NCI-H345 treated with DMSO at 0.1 percent for 48 hours (cell line): ENCODE results near the gene GXYLT2.

Experiments
- DNase-seq: peaks from one replicate; lab custom pipeline; 2025; ENCODE audit not compliant: unreplicated experiment; lab: John Stamatoyannopoulos, UW

GXYLT2 gene, protein sequence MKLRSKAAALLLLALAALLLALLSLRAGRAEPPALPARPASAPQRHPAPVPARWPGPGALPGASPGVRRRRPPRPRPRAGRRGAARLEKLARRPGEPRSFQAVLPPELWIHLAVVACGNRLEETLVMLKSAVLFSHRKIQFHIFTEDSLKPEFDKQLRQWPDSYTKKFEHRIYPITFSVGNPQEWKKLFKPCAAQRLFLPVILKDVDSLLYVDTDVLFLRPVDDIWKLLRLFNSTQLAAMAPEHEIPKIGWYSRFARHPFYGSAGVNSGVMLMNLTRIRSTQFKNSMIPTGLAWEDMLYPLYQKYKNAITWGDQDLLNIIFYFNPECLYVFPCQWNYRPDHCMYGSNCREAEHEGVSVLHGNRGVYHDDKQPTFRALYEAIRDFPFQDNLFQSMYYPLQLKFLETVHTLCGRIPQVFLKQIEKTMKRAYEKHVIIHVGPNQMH

DNA sequence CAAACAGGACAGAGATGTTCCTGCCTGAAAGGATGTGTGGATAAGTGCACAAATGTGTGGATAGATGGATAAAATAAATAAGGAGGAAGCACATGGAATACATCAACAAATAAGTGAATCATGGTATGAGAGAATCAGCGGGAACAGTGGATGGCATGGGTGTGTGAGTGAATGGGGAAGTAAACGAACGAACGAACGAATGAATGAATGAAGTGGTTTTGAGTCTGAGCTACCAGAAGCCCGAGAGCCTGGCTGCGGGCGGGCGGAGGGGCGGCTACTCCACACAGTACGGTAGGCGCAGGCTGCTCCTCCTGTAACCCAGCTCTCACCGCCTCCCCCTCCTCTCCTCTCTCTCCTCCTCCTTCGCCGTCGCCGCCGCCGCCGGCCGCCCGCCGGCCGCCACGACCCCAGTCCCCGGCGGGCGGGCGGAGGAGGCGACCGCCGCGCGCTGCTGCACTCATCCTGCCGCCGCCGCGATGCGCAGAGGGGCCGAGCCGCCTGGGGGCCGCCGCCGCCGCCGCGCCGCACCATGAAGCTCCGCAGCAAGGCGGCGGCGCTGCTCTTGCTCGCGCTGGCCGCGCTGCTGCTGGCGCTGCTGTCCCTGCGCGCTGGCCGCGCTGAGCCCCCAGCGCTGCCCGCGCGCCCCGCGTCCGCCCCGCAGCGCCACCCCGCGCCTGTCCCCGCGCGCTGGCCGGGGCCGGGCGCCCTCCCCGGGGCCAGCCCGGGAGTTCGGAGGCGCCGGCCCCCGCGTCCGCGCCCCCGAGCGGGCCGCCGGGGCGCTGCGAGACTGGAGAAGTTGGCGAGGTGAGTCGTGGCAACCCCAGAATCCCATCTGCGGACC lies at the start of gene GXYLT2:
Gene GXYLT2, plus strand, starts transcription at position 342 of the 841 bp plus-strand sequence. Its CDS starts 188 bp downstream, at position 530.
- peak; percentile 16 for DNase-seq

DNA sequence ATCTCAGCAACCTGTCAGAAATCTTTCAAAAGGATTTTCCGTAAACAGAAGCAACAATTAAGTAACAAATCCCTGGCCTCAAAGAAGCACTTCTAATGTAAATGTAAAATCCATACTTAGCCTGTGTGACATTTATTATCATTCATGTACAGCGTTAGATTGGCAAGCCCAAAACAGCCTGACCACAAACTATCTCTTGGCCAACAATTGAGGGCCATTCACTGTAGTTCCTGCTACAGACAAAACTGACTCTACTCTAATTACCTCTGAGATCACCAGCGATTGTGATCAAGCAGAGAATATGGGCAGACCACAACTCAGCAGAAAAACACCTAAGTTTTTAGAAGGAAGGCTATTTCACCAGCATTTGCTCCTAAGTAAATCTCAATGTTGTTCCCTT lies 48.8 kb upstream of the GXYLT2 start:
- no peak for DNase-seq

DNA sequence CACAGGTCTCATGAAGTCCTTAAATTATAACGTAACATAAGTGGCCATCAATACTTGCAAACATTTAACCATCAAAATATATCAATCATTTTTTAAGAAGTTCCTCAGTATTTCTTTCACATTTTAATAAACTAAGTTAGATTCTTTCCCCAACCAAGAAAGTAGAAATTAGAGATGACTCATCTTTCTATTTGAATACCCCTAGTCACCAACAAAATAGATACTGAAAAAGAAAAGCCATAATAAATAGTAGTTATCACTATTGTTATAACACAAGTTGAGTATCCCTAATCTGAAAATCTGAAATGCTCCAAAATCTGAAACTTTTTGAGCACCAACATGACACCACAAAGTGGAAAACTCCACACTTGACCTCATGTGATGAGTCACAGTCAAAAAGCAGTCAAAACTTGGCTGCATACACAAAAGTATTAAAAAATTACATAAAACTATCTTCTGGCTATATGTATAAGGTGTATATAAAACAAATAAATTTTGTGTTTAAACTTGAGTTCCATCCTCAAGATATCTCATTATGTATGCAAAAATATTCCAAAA lies 43.3 kb upstream of the GXYLT2 start:
- DNase-seq: no peak

DNA sequence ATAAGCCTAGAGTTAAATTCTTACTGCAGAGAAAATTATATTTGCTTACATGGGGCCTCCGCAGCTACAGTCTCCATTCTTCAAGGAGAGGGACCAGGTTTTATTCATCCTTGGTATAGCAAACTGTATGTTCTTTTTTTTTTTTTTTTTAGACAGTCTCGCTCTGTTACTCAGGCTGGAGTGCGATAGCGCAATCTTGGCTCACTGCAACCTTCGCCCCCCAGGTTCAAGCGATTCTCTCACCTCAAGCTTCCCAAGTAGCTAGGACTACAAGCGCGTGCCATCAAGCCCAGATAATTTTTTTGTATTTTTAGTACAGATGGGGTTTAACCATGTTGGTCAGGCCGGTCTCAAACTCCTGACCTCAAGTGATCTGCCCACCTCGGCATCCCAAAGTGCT lies 41.7 kb upstream of the GXYLT2 start:
- DNase-seq: no peak

DNA sequence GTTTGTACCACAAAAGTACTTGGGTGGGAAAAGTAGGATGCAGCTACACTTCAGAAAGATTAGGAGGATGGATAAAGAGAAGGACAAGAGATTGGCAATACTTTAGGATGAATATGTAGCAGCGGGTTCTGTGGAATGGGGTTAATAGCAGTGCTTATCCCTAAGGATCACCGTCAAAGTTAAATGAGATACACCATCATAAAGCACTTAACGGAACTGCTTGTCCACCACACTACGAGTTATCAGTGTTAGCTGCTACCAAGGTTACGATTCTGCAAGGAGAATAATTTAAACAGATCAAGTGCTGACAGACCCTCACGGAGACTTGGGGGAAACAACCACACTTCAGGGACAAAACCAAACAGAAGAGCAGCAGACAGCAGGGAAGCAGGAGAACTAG lies 40.6 kb upstream of the GXYLT2 start:
- DNase-seq: no peak

DNA sequence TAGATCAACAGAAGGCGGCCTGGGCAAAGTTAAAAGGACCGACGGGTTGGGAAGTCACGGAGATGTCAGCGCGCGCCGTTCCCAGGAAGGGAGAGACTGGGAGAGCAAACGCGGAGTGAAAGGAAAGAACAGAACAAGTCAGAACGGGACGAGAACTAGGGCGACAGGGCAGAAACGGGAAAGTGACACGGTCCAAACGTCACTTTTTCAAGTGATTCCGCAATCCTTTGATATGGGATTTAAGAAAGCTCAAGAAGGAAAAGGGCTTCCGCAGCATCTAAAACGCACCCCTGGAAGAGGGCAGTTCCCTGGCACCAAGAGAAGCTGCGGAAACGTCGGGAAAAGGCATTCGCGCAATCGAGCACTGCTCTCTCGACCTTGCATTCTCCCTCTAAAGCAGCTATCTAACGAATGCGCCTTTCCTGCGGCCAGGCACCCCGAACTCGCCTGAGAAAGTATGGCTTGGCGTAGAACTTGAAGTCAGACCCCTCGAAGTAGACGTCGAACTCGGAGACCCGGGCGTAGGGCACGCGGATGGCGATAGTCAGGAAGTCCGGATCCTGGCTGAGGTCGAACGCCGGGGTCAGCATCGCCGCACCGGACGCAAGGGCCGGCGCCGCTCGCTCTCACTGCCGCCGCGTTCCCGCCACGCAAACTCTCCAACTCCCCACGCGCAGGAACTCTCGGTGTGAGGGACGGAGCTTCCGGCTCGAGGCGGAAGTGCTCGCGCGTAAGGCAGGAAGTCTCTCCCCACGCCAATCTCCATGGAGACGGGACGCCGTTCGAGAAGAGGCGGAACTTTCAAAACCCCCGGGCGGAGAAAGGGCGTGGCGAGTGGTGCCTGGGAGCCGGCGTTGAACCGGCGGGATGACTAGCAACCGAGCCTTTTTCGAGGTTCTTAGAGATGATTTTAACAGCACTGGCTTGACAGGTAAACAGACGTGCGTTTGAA lies 39.8 kb upstream of the GXYLT2 start, which contains the start of gene SHQ1:
Gene SHQ1, minus strand, starts transcription at position 695 of the 952 bp plus-strand sequence. Its CDS starts 105 bp downstream, at position 590.
- DNase-seq: peak; percentile 77

DNA sequence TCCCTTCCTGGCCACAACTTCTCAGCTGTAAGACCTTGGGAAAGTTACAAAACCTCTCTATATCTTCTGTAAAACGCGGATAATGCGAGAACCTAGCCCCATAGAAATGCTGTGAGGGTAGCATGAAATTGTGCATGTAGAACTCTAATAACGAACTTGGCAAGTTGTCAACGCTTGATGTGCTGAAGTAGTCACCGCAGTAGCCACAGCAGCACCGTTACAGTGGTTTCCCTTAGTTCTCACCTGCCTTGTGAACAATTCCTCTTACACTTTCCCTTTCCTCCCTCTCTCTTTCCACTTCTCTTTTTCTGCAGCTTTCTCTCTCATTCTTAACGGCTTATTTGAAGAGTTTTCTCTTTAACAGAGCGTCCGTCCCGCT lies 39.2 kb upstream of the GXYLT2 start:
- peak; percentile 36 for DNase-seq

DNA sequence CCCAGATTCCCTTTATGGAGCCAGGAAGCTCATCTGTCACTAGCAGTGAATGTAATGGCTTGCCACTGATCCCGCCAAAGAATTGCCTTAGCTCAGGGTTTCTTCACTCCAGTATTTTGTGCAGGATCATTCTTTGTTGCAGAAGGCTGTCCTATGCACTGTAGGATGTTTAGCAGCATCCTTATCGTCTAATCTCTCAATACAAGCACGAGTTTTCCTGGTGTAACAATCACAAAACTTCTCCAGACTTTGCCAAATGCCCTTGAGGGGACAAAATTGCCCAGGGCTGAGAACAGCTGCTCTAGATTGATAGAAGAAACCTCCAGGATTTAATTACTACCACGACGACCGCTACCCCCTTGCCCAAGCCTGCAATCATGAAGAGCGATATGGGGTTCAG lies 32.8 kb upstream of the GXYLT2 start:
- no peak for DNase-seq

DNA sequence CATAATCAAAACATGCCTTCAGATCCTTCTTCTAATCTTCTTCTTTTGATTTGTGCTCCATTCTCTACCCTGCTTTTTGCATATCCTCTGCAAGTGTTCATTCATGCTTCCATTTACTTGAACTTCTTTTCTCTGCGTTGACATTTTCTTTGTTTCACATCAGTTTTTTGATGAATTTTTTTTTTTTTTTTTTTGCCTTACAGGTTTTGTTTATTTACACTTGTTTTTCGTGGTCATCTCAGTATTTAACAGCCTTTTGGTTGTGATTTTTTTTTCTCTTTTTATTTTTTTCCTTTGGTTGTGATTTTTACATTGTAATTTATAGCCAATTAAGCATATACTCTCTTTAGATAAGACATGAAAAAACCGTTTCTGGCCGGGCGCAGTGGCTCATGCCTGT lies 27.8 kb upstream of the GXYLT2 start:
- DNase-seq: no peak

DNA sequence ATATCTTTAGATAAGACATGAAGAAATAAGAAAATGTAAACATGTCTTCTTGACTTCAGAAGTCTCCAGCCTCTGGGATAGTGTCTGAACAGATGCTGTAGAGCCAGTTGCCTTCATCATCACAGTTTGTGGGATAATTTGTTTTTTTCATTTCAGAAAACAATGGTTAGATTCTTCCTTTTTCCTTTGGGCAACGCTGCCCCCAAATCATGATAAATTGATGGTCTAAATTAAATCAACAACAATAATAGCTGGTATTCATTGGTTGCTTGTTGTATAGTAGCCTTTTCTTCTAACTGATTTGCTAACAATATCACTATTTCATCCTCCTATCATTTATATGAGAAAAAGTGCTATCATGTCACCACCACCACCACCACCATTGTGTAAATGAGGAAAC lies 27.0 kb upstream of the GXYLT2 start:
- no peak for DNase-seq

DNA sequence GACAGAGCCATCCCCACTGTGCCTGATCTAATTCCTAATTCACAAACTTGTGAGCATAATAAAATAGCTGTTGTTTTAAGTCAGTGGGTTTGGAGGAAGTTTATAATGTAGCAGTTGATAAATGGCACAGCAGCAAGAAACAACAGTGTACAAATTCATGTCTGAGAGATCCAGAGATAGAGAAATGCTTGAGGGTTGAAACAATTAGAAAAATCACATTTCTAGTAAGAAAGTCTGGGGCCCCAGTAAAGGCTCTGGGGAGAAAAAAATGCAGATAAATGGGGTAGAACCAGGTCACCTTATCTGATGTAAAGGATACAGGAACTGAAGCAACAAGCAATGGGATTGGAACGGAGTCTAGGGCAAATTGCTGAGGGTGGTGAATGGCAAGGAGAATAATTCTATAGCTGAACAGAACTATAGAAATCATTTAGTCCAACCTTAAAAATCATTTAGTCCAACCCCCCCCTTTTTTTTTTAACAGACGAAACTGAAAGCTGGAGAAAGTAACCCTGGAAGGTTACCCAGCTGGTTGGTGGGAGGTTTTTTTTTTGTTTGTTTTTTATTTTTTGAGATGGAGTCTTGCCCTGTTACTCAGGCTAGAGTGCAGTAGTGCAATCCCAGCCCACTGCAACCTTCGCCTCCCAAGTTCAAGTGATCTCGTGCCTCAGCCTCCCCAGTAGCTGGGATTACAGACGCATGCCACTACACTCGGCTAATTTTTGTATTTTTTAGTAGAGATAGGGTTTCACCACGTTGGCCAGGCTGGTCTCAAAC lies 25.3 kb upstream of the GXYLT2 start:
- no peak for DNase-seq

DNA sequence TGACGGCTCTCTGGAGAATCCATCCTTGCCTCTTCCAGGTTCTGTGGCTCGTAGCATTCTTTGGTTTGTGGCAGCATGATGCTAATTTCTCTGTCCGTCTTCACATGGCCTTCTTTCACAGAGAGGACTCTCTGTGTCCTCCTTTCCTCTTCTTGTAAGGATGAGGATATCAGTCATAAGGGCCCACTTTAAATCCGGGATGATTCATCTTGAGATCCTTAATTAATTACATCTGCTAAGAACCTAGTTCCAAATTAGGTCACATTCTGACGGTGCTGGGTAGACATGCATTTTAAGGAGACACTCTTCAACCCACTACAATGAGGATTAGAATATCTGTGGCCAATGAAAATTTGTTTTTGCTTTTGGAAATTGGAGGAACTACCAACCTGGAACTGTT lies 15.7 kb upstream of the GXYLT2 start:
- no peak for DNase-seq

DNA sequence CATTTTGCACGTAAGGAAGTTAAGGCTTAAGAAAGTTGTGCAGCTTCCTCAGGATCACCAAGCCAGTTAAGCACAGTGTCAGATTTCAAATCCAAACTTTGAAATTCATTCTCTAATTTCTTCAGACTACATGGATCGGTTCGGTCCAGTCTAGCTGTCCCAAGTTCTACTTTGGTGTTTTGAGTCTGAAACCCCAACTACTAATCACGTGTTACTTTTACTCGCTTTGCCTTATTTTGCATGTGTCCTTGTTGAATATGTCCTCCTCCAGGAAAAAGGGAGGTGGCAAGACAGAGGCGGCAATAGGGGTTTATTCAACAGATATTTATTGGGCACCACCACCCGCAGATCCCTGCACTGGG lies 522 bp upstream of the GXYLT2 start:
- DNase-seq: no peak

DNA sequence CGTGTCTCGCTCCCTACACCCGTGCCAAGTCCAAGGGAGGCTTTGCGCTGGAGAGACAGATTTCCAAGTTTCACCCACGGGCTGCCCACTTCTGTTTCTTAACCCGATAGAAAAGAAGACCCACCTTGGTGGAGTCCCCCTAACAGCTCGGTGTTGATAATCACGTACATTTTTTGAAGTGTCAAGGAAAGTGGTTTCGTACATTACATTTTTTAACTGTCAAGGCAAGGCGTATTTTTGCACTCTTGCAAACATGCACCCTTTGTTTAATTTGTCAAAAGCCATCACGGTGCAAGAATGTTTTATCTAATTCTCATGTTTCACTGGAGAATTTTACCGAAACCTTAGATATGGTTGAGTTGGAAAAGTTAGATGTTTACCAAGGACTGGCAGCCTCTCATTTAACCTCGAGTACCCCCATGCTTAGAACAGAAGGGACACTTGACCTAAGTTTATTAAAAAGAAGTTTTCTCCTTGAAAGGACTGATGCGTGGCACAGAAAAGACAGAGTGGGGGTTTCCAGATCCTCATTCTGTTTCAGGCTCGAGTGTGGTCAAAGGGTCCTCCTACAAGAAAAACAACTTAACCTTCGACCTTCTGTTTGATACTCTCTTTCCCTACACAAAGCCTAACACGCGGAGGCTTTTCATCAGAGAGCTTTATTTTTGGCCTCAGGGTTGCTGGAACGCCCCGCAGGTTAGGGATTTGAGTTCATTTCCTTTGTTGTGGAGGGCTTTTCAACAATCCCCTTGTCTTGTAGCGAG lies 882 bp downstream of the GXYLT2 start:
- no peak for DNase-seq

DNA sequence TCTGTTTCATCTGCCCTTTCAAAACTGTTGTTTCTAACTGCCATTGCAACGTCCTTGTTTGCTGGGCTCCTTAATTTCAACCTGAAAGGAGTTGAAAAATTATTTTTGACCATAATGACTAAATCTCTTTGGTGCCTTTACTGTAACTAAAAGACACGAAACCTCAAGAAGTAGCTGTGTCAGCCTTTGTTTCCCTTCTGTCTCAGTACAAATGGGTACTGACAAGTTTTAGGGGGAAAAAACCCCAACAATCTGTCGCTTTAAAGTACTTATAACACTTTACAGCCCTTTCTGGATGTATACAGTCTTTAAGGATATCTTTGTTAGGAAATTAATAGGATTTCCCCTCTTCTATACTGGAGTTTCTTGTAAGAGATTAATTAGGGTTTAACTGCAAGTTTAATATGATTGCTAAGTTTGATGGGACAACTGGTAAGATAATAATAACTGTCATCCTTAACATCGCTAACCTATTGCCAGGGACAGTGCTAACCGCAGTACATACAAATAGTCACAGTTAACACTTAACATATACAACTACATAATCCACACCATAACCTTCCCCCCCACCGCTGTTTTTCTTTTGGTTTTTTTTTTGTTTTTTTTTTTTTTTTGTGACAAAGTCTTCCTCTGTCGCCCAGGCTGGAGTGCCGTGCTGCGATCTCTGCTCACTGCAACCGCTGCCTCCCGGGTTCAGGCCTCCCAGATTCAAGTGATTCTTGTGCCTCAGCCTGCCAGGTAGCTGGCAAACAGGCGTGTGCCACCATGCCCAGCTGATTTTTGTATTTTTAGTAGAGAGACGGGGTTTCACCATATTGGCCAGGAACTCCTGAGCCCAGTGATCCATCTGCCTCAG lies 1.7 kb downstream of the GXYLT2 start:
- no peak for DNase-seq

DNA sequence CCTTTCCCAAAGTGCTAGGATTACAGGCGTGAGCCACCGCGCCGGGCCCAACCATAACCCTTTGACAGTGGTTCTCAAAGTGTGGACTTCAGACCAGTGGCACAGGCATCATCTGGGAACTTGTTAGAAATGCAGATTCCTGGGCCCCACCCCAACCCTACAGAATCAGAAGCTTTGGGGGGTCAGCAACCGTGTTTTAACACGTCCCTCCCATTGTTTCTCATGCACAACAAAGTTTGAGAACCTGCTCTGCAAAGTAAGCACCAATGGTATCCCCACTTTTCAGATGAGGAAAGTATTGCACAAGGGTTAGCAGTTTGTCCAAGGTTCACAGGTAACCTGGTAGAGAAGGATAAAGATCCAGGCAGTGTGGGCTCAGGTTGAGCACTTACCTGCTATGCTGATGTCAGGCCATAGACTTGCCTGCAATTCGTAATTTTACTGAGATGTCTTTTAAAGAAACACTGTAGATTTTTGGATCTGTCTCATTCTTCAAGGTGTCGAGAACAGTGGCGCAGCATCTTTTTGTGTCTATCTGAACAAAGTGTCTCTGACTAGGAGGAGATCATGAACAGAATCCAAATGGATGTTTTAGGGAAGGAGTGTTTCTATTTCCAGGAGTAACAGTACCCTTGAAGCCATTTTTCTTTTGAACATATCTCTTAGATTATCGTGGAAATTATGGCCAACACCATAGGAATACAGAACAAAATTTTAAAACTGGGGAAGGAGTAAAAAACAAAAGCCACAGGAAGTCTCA lies 2.5 kb downstream of the GXYLT2 start:
- no peak for DNase-seq

DNA sequence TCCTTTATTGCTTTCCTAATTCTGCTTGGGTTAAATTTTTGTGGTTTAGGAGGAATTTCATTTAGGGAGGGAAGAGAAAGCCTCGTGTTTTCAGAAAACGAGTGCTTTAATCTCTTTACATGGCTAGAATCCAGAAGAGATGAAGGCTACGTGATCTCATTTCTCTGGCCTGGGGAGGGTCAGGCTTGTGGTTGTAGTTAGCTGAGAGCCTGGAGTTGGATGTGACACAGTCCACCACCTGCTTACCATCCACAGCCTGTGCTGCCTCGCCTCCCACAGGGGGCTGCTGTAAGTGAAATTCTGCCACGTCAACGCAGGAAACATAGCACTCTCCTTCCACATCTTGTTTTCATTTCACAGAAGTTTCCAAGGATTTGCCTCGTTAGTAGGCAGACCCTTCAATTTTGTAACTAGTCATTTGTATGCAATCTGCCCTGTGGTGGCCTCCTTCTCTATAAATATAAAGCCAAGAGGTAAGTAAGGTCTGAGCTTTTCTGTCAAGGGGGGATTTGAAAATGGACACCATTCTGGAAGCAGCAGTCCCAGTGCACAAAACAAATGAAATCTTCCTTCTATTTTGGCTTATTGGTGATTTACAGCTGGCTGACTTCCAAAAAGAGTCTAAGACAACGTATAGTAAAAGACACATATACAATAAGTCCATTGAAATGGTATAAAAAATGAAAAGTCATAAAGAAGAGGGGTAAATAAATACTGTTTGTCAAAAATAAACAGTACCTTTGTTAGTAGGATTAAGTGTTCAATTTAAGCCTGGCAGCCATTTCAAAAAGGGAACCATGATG lies 3.4 kb downstream of the GXYLT2 start:
- DNase-seq: peak; percentile 59
